DOHH2 (cell line): Measurements from ENCODE around the gene FBLN2.

Experiments
- H3F3A ChIP-seq: fragments of 200-600 bp; sonication (generic), shearing (Covaris generic); 2 replicates; pipeline ENCODE4 v1.6.0; 2016; ENCODE audit warnings: antibody characterized with exemption, mild to moderate bottlenecking; ENCODE audit not compliant: control insufficient read depth, insufficient read depth
- H3K27ac ChIP-seq: fragments of 200-600 bp; sonication (generic); 2 replicates; pipeline ENCODE4 v1.5.1; 2014; ENCODE audit warnings: low read depth, mild to moderate bottlenecking, low read length, moderate library complexity
- H3K27me3 ChIP-seq: fragments of 200-600 bp; sonication (generic); 2 replicates; pipeline ENCODE4 v1.6.1; 2014; ENCODE audit warnings: mild to moderate bottlenecking, low read length, mixed read lengths; ENCODE audit not compliant: control insufficient read depth
- H3K36me3 ChIP-seq: fragments of 200-600 bp; sonication (generic); 2 replicates; pipeline ENCODE4 v1.6.1; 2014; ENCODE audit warnings: mild to moderate bottlenecking, low read length, moderate library complexity, mixed read lengths; ENCODE audit not compliant: control insufficient read depth
- H3K4me1 ChIP-seq: fragments of 200-600 bp; sonication (generic); 2 replicates; pipeline ENCODE4 v1.6.1; 2014; ENCODE audit warnings: mild to moderate bottlenecking, low read length, mixed read lengths; ENCODE audit not compliant: control insufficient read depth
- H3K4me2 ChIP-seq: fragments of 200-600 bp; sonication (generic); 2 replicates; pipeline ENCODE4 v1.6.0; 2014; ENCODE audit warnings: mild to moderate bottlenecking, low read length, moderate library complexity
- H3K4me3 ChIP-seq: fragments of 200-600 bp; sonication (generic); 2 replicates; pipeline ENCODE4 v1.5.1; 2014; ENCODE audit warnings: mild to moderate bottlenecking, low read length, mixed read lengths
- H3K79me2 ChIP-seq: fragments of 200-600 bp; sonication (generic); 2 replicates; pipeline ENCODE4 v1.6.1; 2014; ENCODE audit warnings: mild to moderate bottlenecking, low read length, mixed read lengths; ENCODE audit not compliant: control insufficient read depth
- H3K9me2 ChIP-seq: fragments of 200-600 bp; sonication (generic); replicated peaks from 2 replicates; pipeline ENCODE4 v1.6.1; 2014; ENCODE audit warnings: mild to moderate bottlenecking, low read length, mixed read lengths; ENCODE audit not compliant: control insufficient read depth
- H3K9me3 ChIP-seq: fragments of 200-600 bp; sonication (generic); 2 replicates; pipeline ENCODE4 v1.6.1; 2014; ENCODE audit warnings: antibody characterized with exemption, low read length, mixed read lengths; ENCODE audit not compliant: control insufficient read depth, insufficient read depth
- H4K20me1 ChIP-seq: fragments of 200-600 bp; sonication (generic); 2 replicates; pipeline ENCODE4 v1.6.0; 2014; ENCODE audit warnings: low read depth, mild to moderate bottlenecking, antibody characterized with exemption, low read length, moderate library complexity; ENCODE audit not compliant: control insufficient read depth, insufficient read depth
- CTCF ChIP-seq: fragments of 200-600 bp; sonication (generic); IDR thresholded peaks from one replicate; pipeline ENCODE4 v1.5.1; 2014; ENCODE audit warnings: antibody characterized with exemption, mild to moderate bottlenecking, low read depth, low read length; ENCODE audit not compliant: poor library complexity, severe bottlenecking
- EZH2phosphoT487 ChIP-seq: fragments of 200-600 bp; sonication (generic); IDR thresholded peaks from 2 replicates; pipeline ENCODE4 v1.6.1; 2017; ENCODE audit warnings: borderline replicate concordance, mild to moderate bottlenecking, antibody characterized with exemption, low read length, moderate library complexity, mixed read lengths

FBLN2 gene

DNA sequence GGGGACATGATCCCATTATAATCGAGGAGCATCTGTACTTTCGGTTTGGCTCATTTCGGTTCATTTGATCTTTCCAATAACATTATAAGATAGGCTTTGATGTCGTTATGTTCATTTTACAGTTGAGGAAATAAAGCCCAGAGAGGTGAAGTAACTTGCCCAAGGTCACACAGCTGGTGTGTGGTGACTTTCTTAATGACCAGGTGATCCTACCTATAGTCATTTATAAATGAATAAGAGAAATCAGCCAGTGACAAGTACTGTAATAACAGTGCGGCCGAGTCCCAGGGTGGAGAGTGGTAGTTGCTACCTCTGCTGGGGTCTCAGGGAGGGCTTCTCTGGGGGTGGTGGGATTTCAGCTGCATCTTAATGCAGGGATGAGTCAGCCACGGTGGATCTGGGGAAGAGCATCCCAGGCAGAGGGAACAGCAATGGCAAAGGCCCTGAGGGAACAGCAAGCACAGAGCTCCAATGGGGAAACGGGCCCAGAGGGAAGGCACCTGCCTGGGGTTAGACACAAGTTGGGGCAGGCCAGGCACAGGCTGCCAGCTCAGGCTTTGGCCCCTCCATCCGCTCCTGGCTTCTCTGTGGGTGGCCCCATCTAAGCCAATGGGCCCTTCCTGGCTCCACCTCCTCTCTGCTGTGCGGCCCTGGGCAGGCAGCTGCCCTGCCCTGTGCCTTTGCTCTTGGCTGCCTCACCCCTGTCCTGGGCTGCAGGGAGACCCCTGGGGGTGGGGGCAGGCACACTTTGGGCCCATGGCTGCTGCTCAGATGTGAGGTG lies 1.1 kb upstream of the FBLN2 start:
- TF ChIP-seq EZH2phosphoT487 (no peak), CTCF (no peak)
- Histone ChIP-seq H3K4me1 (no peaks in the 10 kb centered on the region), H3K36me3 (no peaks in the 10 kb centered on the region), H3K4me2 (no peak overlapping the region), H3F3A (no peaks in the 10 kb centered on the region), H3K27ac (no peak overlapping the region), H4K20me1 (no peaks in the 10 kb centered on the region), H3K79me2 (no peaks in the 10 kb centered on the region), H3K9me2 (no peaks in the 10 kb centered on the region), H3K9me3 (no peaks in the 10 kb centered on the region), H3K4me3 (no peak overlapping the region), H3K27me3 (peaks cover 9% of the 10 kb centered on the region)

DNA sequence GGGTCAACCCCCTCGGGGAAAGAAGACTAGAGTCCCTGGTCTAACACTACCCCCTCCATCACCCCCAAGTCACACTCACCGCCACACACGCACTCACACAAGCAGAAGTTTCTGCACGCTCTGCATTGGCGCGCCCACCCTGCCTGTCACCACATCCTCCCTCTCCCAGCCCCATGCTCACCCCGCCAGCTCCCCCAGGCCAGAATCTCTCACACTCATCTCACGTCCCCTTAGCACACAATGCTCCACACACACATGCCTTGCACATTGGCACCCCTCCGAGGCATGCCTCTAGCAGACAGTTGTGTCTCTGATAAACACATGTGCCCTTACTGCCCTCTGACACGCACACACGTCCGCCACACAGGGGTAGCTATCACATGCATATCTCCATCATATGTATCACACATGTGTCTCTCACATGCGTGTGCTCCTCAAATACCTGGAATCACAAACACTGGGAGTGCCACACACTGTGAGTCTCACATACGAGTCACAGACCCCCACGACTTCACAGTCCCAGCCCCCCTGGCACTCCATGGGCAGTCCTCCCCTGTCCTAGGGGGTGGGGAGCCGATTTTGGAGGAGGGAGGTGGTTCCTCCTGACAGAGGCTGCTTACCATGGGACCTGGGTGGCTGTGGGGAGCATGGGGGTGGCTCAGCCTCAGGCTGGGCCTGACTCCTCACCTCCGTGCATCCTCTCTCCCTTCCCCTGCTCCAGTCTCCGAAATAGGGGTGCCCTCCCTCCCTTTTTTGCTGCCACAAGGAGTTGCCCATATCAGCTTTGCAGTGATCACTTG lies 898 bp downstream of the FBLN2 start:
- no peaks in the 10 kb centered on the region for H3K9me3 ChIP-seq
- H3K36me3 ChIP-seq = no peaks in the 10 kb centered on the region
- no peak overlapping the region for H3K27ac ChIP-seq
- H3K4me3 ChIP-seq = no peak overlapping the region
- H3K27me3 ChIP-seq = no peaks in the 10 kb centered on the region; the same call in 1 of the 2 replicates
- no peaks in the 10 kb centered on the region for H4K20me1 ChIP-seq
- TF ChIP-seq CTCF = no peak
- TF ChIP-seq EZH2phosphoT487 = no peak
- no peak overlapping the region for H3K4me2 ChIP-seq
- H3K4me1 ChIP-seq = no peaks in the 10 kb centered on the region
- no peaks in the 10 kb centered on the region for H3K79me2 ChIP-seq
- no peaks in the 10 kb centered on the region for H3K9me2 ChIP-seq
- H3F3A ChIP-seq = no peaks in the 10 kb centered on the region

GRCh38 chr3:13550423-13550690 lies 1.4 kb downstream of the FBLN2 start:
- Histone ChIP-seq H4K20me1 (no peaks in the 10 kb centered on the region), H3K9me2 (no peaks in the 10 kb centered on the region), H3K79me2 (no peaks in the 10 kb centered on the region), H3K27ac (no peak overlapping the region), H3K9me3 (no peaks in the 10 kb centered on the region), H3K36me3 (no peaks in the 10 kb centered on the region), H3K4me3 (no peak overlapping the region), H3K4me1 (no peaks in the 10 kb centered on the region), H3K27me3 (no peaks in the 10 kb centered on the region; the same call in 1 of the 2 replicates), H3F3A (no peaks in the 10 kb centered on the region), H3K4me2 (no peak overlapping the region)
- TF ChIP-seq EZH2phosphoT487 = no peak
- no peak for TF ChIP-seq CTCF
